ENCODE results near the gene SULT4A1.
"Not testable (repeated sequence)": the region's sequence is repeated elsewhere in the genome, so short reads cannot be mapped to it uniquely, and the experiment has no call there.

SULT4A1 gene

GRCh38 chr22:43887391-43887790 is 25.1 kb upstream of the SULT4A1 start:
- FAIRE-seq = no peak
- DNase-seq (ENCODE audit: insufficient read length, low spot score) = no peak

- FAIRE-seq (no peak), DNase-seq (ENCODE audit: insufficient read length, low spot score) (no peak)
Observed at GRCh38 chr22:43886231-43886630, 23.9 kb upstream of the SULT4A1 start.

GRCh38 chr22:43885786-43886185 is 23.5 kb upstream of the SULT4A1 start:
- DNase-seq (ENCODE audit: insufficient read length, low spot score) (no peak), FAIRE-seq (no peak)

- no peak for FAIRE-seq
- DNase-seq (ENCODE audit: insufficient read length, low spot score) = no peak
Observed at GRCh38 chr22:43885319-43885671, 23.0 kb upstream of the SULT4A1 start.

GRCh38 chr22:43884600-43885318 is 22.4 kb upstream of the SULT4A1 start:
- peak; percentile 91 for FAIRE-seq
- peak; percentile 71 for DNase-seq (ENCODE audit: insufficient read length, low spot score)

GRCh38 chr22:43883719-43884415 is 21.6 kb upstream of the SULT4A1 start:
- FAIRE-seq (no peak), DNase-seq (ENCODE audit: insufficient read length, low spot score) (no peak)

- peak; percentile 67 for DNase-seq (ENCODE audit: insufficient read length, low spot score)
- FAIRE-seq = peak; percentile 21
Observed at GRCh38 chr22:43883012-43883661, 20.8 kb upstream of the SULT4A1 start.

- FAIRE-seq = no peak
- DNase-seq (ENCODE audit: insufficient read length, low spot score) = no peak
Observed at GRCh38 chr22:43882122-43882767, 19.9 kb upstream of the SULT4A1 start.

GRCh38 chr22:43881091-43882061 is 19.1 kb upstream of the SULT4A1 start:
- FAIRE-seq = no peak
- no peak for DNase-seq (ENCODE audit: insufficient read length, low spot score)

- DNase-seq (ENCODE audit: insufficient read length, low spot score) (no peak), FAIRE-seq (no peak)
Observed at GRCh38 chr22:43880541-43880991, 18.3 kb upstream of the SULT4A1 start.

GRCh38 chr22:43879901-43880540 is 17.7 kb upstream of the SULT4A1 start:
- FAIRE-seq (no peak), DNase-seq (ENCODE audit: insufficient read length, low spot score) (no peak)

- no peak for FAIRE-seq
- DNase-seq (ENCODE audit: insufficient read length, low spot score) = no peak
Observed at GRCh38 chr22:43878831-43879550, 16.7 kb upstream of the SULT4A1 start.

GRCh38 chr22:43878079-43878795 is 15.9 kb upstream of the SULT4A1 start:
- DNase-seq (ENCODE audit: insufficient read length, low spot score) (no peak), FAIRE-seq (no peak)

GRCh38 chr22:43876866-43877509 is 14.7 kb upstream of the SULT4A1 start:
- FAIRE-seq (no peak), DNase-seq (ENCODE audit: insufficient read length, low spot score) (no peak)

GRCh38 chr22:43869799-43870198 is 7.5 kb upstream of the SULT4A1 start:
- DNase-seq (ENCODE audit: insufficient read length, low spot score) (no peak), FAIRE-seq (no peak)

GRCh38 chr22:43869001-43869400 is 6.7 kb upstream of the SULT4A1 start:
- DNase-seq (ENCODE audit: insufficient read length, low spot score) = not testable (repeated sequence)

GRCh38 chr22:43867839-43868635 is 5.7 kb upstream of the SULT4A1 start:
- DNase-seq (ENCODE audit: insufficient read length, low spot score) = peak; percentile 43

More at GRCh38 chr22:43869001-43869400, 6.7 kb upstream of the SULT4A1 start:
- not testable (repeated sequence) for FAIRE-seq

More at GRCh38 chr22:43867839-43868635, 5.7 kb upstream of the SULT4A1 start:
- FAIRE-seq = no peak

All from GM19239 (cell line).